ENCODE measurements around the gene KLC4. TPM values are rescaled to one million over a fixed set of nuclear protein-coding genes. Genes with fewer than 3 reads are reported as not detected.

The KLC4 gene
- total and polyA plus RNA-seq, 9 of the 15 experiments (the other 6 are each of a cell fraction or from before 2014, with no cell fraction given) = 1.7 to 16.2 (median 7.7) TPM

- Histone ChIP-seq H3K4me1 (replicated peaks in 1 of 2; ENCODE audit: control insufficient read depth in 2 of 2, insufficient read depth in 2 of 2, low read length in 2 of 2) (peaks cover 37 to 39% of the 10 kb centered on the region in 2 experiments), H2AFZ (ENCODE audit: low read depth, low read length) (peak overlapping the region; percentile 94), H4K20me1 (replicated peaks; ENCODE audit: control insufficient read depth, insufficient read depth, low read length) (no peaks in the 10 kb centered on the region), H3K9me3 (replicated peaks; ENCODE audit: control insufficient read depth, insufficient read depth, low read depth, low read length) (no peaks in the 10 kb centered on the region), H3K36me3 (ENCODE audit: control insufficient read depth, insufficient read depth, low read length) (peaks cover 80% of the 10 kb centered on the region), H3K4me2 (ENCODE audit: insufficient read depth, low read length) (peak overlapping the region; percentile 100), H3K9ac (ENCODE audit: insufficient read depth in 1 of 2, low read depth in 2 of 2, low read length in 2 of 2) (peak overlapping the region; percentile 82 to 94), H3K27me3 (ENCODE audit: control insufficient read depth in 2 of 2, insufficient read depth in 2 of 2, low read length in 2 of 2) (no peaks in the 10 kb centered on the region), H3K9me1 (ENCODE audit: control insufficient read depth, insufficient read depth, low read length) (no peaks in the 10 kb centered on the region), H3K79me2 (ENCODE audit: control insufficient read depth, insufficient read depth, low read length) (peaks cover 59% of the 10 kb centered on the region), H3K4me3 (peak overlapping the region; percentile 72), H3K27ac (ENCODE audit: extremely low read depth, low read depth, low read length) (peak overlapping the region; percentile 83)
- DNase-seq (ENCODE audit: extremely low read depth in 1 of 4, low spot score in 3 of 4) (peak in 3 of 4 experiments; percentile 50 to 61 (median 55)), FAIRE-seq (peak; percentile 37), ATAC-seq (peak; percentile 34)
- in situ Hi-C loops (cut with MboI) (no loop called here), intact Hi-C loops (cut with micrococcal nuclease) (no loop called here)
- CTCF ChIA-PET (ENCODE audit: low intra/inter-chr PET ratio) = no interaction called here
- WGBS (ENCODE audit: insufficient coverage, low coverage, missing lambda C conversion rate) = 48% methylated on average over 3 of the region's 5 CpGs
- TF ChIP-seq MAFK (IDR thresholded peaks at IDR 0.05; ENCODE audit: low read length) (no peak), FOXA1 (IDR thresholded peaks at IDR 0.05; ENCODE audit: borderline replicate concordance) (no peak), ZNF740 (CRISPR knock-in tag; IDR thresholded peaks at IDR 0.05) (no peak), ZNF740 (tag; IDR thresholded peaks at IDR 0.05) (peak in 1 of 2 experiments; percentile 1; a peak in 1 of 4 replicates), NR2C1 (IDR thresholded peaks at IDR 0.05) (no peak), NR2C1 (tag; IDR thresholded peaks at IDR 0.05) (0 out of 2 replicates have a peak, but pooled peaks have one; percentile 21), CXXC5 (CRISPR knock-in tag; IDR thresholded peaks at IDR 0.05) (no peak), MYC (IDR thresholded peaks at IDR 0.05; ENCODE audit: low read depth, low read length) (no peak), MYC (CRISPR knock-in tag; IDR thresholded peaks at IDR 0.05; ENCODE audit: borderline replicate concordance, low read depth) (no peak), PCBP1 (IDR thresholded peaks at IDR 0.05; ENCODE audit: low read depth, low read length, poor library complexity, severe bottlenecking) (peak; percentile 2), CEBPG (CRISPR knock-in tag; IDR thresholded peaks at IDR 0.05) (0 out of 2 replicates have a peak, but pooled peaks have one; percentile 8), CEBPG (tag; conservative IDR thresholded peaks at IDR 0.05 in 1 of 2, IDR thresholded peaks at IDR 0.05 in 1 of 2) (no peak), PKNOX1 (IDR thresholded peaks at IDR 0.05) (no peak)
- BruUV-seq (replicated peaks) = no TSS peak
- POLR2A ChIA-PET = interaction anchor here (0.6 to 2.5 kb wide), 11 partner anchors 9 to 185 kb away, joined by 3 to 17 read pairs (median 4); partner anchors contain the start of genes CNPY3, CUL7 and PEX6
Measured at GRCh38 chr6:43020847-43021246, 38.6 kb upstream of the KLC4 start.
